Measurements from ENCODE around the gene PSMA7. TPM values are rescaled to one million over a fixed set of nuclear protein-coding genes. Genes with fewer than 3 reads are reported as not detected.
A peak's percentile ranks its signal among the peaks of the same experiment; 100 is the strongest.

Gene PSMA7
- total RNA-seq, 1 experiment from 2014 or later, result 332 TPM

GRCh38 chr20:62141043-62141396 is 2.2 kb downstream of the PSMA7 start:
- no peak overlapping the region for H3K27ac ChIP-seq (ENCODE audit: insufficient read length, low read depth, low read length)
- no peaks in the 10 kb centered on the region for H4K20me1 ChIP-seq (ENCODE audit: control insufficient read depth, insufficient read depth, insufficient read length)

More at GRCh38 chr20:62141043-62141396, 2.2 kb downstream of the PSMA7 start:
- Histone ChIP-seq H2BK120ac (ENCODE audit: low read depth, low read length, poor library complexity, severe bottlenecking) (no peak overlapping the region), H2BK12ac (ENCODE audit: insufficient read length, low read depth, low read length) (no peak overlapping the region), H3T11ph (ENCODE audit: low read length) (no peak overlapping the region), H4K5ac (ENCODE audit: insufficient read length, low read depth, low read length) (no peak overlapping the region), H2BK20ac (ENCODE audit: low read depth, low read length, poor library complexity, severe bottlenecking) (no peak overlapping the region), H4K8ac (replicated peaks; ENCODE audit: insufficient read length, low read depth, low read length) (no peak overlapping the region), H3K23ac (ENCODE audit: insufficient read length, low read depth, low read length) (no peak overlapping the region), H3K79me2 (ENCODE audit: insufficient read depth, low read length) (peaks cover 30% of the 10 kb centered on the region), H3K4me1 (ENCODE audit: insufficient read depth, low read length) (no peaks in the 10 kb centered on the region), H2AFZ (ENCODE audit: low read length) (no peak overlapping the region), H3K79me1 (ENCODE audit: insufficient read depth, low read depth, low read length, poor library complexity, severe bottlenecking) (peaks cover 5% of the 10 kb centered on the region), H3K4ac (ENCODE audit: low read depth, low read length) (no peak overlapping the region), H3K14ac (ENCODE audit: insufficient read depth, low read length) (no peak overlapping the region), H3K9ac (ENCODE audit: extremely low read depth, insufficient read length, low read length) (no peak overlapping the region), H2AK5ac (ENCODE audit: insufficient read length, low read length) (no peak overlapping the region), H2BK5ac (ENCODE audit: insufficient read length, low read length) (no peak overlapping the region), H3K9me3 (ENCODE audit: control insufficient read depth, low read depth, low read length) (no peaks in the 10 kb centered on the region), H3K23me2 (ENCODE audit: insufficient read length, low read depth, low read length, poor library complexity, severe bottlenecking) (peaks cover 7% of the 10 kb centered on the region), H3K27me3 (ENCODE audit: insufficient read depth, low read length) (no peaks in the 10 kb centered on the region), H3K18ac (ENCODE audit: insufficient read length, low read depth, low read length) (no peak overlapping the region), H3K4me2 (ENCODE audit: insufficient read depth, insufficient read length, low read length) (no peak overlapping the region), H4K91ac (ENCODE audit: insufficient read length, low read depth, low read length) (no peak overlapping the region), H3K56ac (ENCODE audit: insufficient read length, low read depth, low read length) (no peak overlapping the region), H2BK15ac (ENCODE audit: low read depth, low read length) (no peak overlapping the region)
- no CpG with 5 or more reads among the region's 7 CpGs for WGBS (ENCODE audit: extremely low coverage, insufficient read length, low lambda C conversion rate)
- H3K9me3 Mint-ChIP-seq, result no peaks in the 10 kb centered on the region; a peak in 1 of 5 replicates
- peak overlapping the region; percentile 33 to 84; a peak in 3 of 5 replicates for H3K4me3 Mint-ChIP-seq
- no peaks in the 10 kb centered on the region for H3K27me3 Mint-ChIP-seq (ENCODE audit: low read depth)
- H3K27ac Mint-ChIP-seq, result peak overlapping the region; percentile 1 to 46 (median 44); a peak in 4 of 7 replicates
- TF ChIP-seq CTCF (conservative IDR thresholded peaks at IDR 0.05), result no peak
- peaks cover 24 to 29% of the 10 kb centered on the region in 2 experiments for H3K4me1 Mint-ChIP-seq
- no peak for DNase-seq
- peaks cover 43 to 67% (median 56%) of the 10 kb centered on the region in 3 experiments; a peak in 6 of 7 replicates for H3K36me3 Mint-ChIP-seq (ENCODE audit: insufficient read depth in 1 of 3, low read depth in 3 of 3)
